Endothelial cell of hepatic sinusoid (primary cell): ENCODE results near the gene KCNJ14.

Experiments
- in situ Hi-C: cut with HindIII; loops from 2 replicates; pipeline ENCODE4 v1.10.0; 2017; ENCODE audit warnings: low sequenced_read_pairs

The KCNJ14 gene

DNA sequence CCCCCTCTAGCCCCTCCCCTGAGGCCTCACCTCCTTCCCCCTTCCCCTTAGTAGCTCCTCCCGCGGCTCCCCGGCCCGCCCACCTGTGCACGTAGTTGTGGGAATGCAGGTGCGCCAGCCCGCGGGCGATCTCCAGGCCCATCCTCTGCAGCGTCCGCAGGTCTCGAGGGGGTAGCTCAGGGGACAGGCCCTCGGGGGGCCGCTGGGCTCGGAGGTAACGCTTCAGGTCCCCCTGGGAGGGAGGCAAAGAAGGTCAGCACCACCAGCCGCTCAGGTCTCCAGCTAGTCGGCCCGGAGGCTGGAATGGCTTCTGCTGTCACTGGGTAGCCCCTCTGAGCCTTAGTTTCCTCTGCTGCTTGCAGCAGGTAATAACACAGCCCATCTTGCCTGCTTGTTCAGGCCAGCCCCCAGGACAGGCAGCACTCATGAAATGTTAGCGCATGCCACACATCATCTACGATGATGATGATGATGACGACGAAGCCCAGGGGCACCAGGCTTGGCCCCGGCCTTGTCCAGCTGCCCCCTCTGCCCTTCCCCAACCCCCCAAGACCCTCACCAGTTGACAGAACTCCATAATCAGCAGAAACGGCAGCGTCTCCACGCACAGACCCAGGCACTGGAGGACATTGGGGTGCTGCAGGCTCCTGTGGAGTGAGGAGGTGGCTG, 47.1 kb downstream of the KCNJ14 start:
- in situ Hi-C loops: no loop called here

DNA sequence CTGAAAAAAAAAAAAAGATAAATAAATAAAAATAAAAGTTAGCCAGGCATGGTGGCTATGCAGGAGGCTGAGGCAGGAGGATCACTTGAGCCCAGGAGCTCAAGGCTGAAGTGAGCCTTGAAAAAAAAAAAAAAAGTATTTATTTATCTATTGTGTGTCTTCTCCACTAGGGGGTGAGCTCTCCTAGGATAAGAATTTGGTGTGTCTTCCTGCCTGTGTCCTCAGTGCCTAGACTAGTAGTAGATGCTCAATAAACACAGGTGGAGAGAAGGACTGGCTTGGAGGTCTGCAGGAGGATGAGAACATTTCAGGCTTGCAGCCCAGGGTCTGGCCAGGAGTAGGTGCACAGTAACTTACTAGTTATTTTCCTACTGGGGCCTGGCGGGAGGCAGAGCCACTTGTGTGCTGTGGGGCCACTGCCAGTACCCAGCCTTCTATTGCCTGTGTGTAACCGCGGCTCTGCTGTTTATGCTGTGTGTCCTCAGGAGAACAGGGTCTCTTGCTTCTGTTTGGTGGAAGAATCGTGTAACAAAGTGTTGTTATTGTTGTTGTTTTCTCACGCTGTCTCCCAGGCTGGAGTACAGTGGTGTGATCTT, 50.9 kb downstream of the KCNJ14 start:
- in situ Hi-C loops: no loop called here

DNA sequence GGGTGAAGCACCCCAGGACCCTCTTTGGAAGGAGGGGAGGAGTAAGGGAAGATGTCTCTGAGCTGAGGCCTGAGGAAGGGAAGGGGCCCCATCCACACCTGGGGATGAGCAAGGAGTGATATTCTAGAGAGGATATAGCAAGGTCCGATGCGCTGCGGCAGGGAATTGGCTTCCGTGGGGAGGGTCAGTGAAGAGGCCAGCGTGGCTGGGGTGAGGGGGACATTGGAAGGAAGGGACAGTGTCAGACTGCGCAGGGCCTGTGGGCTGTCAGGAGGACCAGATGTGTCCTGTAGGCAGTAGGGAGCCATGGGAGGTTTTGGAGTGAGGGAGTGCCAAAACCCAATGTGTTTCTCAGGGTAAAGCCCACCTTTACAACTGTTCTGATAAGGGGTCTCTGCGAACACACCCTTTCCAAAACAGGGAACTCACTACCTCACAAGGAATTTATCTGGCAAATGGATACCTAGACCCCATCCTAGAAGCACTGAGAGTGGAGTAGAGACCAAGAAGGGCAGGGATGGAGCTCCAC, 52.6 kb downstream of the KCNJ14 start:
- in situ Hi-C loops: no loop called here

DNA sequence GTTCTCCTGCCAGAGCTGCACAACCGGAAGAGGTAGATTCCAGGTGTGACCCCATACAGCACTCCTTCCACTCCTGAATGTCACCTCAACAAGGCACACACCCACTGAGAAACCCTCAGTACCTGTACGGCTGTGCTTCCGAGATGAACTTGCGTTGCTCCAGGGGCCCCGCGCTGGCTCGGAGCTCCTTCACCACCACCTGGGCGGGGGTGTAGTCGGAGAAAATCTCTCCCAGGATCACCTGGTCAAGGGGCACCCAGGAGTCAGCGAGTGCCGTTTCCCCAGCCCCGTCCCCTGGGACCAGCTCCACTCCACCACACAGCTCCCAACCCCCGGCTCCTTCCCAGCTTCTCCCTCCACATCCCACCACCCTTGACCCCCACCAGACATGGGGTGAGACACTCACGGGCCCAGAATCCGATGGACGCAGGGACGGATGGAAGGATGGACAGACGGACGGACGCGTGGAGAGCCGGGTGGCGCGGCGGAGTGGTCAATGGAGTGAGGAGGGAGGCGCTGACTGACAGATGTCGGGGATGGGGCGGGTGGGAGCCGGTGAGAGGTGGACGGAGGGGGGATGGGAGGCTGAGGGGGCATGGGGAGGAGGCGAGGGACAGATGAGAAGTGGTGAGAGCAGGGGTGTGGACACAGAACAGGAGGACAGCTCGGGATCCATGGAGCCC, 53.5 kb downstream of the KCNJ14 start:
- in situ Hi-C loops: no loop called here

DNA sequence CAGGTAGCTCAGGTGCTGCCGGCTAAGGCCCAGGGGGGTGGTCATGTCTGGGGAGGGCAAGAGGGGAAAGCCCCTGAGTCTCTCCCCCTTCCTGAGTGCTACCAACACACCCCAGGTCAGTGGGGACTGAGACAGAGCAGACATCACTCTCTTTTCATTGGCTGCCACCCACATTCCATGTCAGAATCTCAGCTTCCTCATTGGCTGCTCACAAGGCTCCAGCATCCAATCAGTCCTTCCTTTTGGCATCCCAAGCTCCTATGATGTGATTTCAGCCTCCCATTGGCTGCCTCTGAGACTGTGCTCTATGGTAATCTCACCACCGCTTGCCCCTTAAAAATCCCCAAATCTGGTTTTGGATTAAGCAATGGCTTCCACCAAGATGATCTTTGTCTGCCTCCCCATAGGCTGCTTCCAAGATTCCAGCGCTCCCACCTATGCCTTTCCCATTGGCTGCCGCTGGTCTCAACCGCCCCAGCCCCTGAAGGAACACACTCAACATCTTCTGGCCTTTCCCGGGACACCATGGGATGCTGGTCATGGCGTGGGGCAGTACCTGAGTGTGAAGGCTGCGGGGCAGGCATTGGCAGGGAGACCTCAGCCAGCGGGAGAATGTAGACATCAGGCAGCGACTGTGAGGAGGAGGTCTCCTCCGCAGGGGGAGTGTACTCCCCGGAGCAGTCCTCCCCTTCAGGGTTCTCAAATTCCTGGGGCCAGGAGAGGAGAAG, 54.3 kb downstream of the KCNJ14 start:
- in situ Hi-C loops: no loop called here

DNA sequence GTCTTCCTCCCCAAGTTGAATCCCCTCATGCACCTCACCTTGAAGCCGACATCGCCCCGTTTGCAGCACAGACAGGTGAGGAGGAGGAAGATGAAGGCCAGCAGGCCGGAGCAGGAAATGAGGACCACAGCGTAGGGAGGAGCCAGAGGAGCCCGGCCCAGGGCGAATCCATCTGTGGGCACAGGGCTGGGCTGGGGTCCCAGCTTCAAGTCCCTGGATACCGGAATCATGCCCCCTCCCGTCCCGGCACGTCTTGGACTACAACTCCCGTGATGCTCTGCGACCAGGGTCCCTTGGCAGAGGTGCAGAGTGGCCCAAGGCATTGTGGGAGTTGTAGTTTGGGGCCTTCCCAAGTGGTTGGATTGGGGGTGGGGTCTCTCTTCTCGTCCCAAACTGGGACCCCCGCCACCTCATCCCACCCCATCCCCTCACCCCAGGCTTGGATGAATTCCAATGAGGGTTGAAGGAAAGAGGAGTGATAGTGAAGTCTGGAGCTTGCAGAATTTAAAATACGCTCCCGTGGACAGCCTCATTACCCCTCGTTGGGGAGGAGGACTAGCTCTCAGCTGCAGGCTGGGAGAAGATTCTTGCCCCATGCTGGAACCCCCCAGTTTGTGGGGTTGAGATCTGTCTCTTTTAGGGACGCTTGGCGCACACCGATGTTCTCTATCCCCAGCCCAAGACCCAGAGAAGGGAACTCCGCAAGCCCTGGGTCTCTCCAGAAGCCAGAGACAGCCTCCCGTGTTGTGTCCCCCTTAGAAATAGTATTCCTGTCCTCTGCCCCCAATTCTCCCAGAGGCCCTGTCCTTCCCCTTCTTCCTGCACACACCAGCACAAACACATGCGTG, 55.3 kb downstream of the KCNJ14 start:
- in situ Hi-C loops: no loop called here

DNA sequence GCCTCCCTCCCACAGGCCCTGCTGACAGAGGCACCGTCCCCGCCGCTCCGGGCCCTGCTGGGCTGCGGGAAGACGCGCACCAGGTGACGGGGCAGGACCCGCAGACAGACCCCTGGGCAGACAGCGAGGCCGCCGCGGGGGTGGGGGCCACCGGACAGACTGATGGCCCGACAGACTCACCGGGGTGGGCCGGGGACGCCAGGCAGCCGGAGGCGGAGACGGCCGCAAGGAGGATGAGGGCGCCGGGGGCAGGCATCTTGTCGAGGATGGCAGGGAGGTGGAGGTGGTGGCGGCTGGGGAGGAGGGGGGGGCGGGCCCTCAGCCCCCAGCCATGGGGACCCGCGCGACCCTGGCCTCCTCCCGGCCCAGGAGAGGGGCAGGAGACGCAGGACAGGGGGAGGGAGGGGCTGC, 56.0 kb downstream of the KCNJ14 start:
- in situ Hi-C loops: no loop called here

DNA sequence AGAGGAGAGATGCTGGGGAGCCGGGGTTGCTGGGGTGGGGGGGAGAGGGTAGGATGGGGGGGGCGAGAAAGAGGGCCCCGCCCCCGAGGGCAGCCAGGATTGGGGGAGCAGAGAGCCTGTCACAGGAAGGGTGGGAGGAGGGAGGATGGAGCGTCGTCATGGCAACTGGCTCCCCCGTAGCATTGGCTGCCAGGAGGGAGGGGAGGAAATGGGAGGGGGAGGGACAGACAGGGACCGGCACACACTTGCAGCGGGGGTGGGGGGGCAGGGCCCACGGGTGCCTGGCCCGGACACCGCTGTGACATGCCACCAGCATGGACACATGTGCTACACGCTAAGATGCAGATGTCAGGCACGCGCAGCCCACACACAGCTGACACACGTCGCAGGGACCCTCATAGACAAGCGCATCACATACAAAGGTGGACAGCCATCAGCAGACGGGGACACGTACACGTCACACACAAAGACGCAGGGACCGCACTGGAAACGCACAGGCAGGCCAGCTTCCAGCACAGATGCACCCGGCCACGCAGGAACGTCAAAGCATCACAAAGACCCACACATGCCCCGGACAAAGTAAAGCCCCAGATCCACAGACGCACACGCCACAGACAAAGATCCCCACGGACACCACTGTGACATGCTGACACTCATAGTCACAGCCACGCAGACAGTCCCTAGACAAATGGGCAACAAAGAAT, 56.6 kb downstream of the KCNJ14 start, which contains the start of gene LMTK3:
TSS of gene LMTK3 (minus strand) at position 36 of the 704 bp plus-strand sequence. CDS start 259 bp downstream, outside the sequence.
- in situ Hi-C loops: no loop called here

DNA sequence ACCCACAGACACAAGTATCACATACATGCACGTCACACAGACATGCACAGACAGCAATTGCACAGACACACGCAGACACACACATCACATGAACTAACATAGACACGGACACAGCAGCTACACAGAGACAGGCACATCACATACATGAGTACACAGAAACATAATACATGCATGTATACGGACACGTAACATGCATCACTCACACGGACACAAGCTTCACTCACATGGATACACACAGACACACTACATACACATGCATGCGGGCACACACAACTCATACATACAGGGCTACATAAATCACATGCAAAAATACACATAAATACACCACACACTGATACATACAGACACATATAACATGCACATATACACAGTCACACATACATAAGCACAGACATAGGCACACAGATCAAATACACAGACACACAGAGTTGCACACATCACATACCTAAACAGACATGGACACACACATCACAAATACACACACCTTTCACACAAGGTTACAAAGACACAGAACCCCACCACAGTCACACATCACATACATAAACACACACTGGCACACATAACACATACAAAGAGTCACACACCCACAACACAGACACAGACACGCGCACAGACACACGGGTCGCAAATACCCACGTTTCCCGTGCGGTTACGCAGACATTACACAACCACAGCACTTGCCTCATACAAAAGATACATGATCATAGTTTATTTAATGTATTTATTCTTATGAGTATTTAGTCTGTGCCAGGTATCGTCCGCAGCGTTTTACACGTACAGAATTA, 57.3 kb downstream of the KCNJ14 start:
- in situ Hi-C loops: no loop called here

DNA sequence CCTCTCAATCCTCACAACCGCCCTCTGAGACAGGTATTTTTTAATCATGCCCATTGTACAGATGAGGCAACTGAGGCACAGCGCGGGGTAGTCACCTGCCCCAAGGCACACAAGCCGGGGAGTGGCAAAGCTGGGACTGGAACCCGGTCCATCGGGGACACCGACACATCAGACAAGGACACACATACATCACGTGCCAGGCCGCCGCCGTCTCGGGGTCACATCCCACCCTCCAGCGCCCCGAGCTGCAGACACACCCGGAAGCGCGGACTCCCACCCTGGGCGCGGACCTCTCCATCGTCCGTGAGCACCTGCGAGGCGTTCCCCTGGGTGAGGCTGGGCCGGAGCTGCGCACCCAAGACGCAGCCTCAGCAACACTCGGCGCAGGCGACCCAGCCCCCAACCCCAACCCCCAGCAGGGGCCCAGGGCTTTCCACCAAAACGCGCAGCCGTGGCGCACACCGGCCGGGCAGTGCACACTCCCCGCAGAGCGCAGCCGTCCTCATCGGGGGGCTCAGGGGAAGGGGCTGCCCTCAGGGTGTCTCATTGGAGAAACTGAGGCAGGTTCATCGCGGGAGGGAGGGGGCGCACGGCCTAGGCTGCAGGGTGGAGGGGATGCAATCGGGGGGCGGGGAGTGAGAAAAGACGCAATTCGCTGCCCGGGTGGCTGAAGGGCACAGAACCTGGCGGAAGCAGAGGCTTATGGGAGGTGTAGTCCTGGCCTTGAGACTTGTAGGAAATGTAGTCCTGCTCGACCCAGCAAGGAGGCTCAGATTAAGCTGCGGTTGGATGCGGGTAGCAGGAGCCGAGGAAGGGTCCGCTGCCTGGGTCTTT, 58.1 kb downstream of the KCNJ14 start:
- in situ Hi-C loops: no loop called here

DNA sequence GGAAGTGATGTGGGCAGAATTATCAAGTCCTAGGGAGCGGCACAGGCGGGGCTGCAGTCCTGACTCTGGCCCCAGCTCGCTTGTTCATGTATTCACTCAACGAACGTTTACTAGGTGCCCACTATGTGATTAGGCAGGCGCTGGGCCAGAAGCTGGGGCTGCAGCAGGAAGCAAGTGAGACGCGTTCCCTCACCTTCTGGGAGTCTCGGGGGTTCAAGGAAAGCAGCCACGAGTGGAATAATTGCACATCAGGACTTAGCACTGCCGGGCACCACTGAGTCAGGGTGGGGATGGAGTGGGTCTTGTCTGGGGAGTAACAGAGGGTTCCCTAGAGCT, 58.7 kb downstream of the KCNJ14 start:
- in situ Hi-C loops: no loop called here

DNA sequence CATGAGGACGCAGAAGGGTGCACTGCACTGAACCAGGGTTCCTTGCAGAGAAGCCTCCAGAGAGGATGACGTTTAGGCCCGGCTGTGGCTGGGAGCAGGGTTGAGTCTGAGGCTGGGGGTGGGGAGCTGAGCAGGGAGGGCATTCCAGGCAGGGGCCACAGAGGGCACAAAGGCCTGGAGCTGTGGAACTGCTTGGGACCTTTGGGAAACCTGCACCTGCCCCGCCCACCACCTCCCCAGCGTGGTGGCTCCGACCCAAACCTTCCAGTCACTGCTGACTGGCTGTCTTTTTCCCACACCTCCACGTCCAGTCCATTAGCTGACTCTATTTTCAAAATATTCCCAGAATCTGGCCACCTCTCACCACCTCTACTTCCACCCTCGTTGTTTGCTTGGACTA, 61.2 kb downstream of the KCNJ14 start:
- in situ Hi-C loops: no loop called here
